Measurements from ENCODE around the gene IRF2BP2.
A peak's percentile ranks its signal among the peaks of the same experiment; 100 is the strongest.

IRF2BP2 gene

GRCh38 chr1:234610061-234610665, at the start of gene IRF2BP2:
Gene IRF2BP2, minus strand, starts transcription at chr1:234610178. Its CDS starts 684 bp downstream, at chr1:234609494.
- peak within 1 kb of the TSS; percentile 78 for H3K4me3 ChIP-seq (ENCODE audit: low read length)
- H3K9ac ChIP-seq (ENCODE audit: low read length), result peak within 1 kb of the TSS; percentile 99
- H3K9me3 ChIP-seq (replicated peaks; ENCODE audit: insufficient read depth, low read length), result no peaks in the 10 kb centered on the region
- H3F3A ChIP-seq (ENCODE audit: insufficient read depth, low read length), result peaks cover 67% of the 10 kb centered on the region
- H3K9me2 ChIP-seq (replicated peaks; ENCODE audit: insufficient read depth, low read length), result no peaks in the 10 kb centered on the region
- peak; percentile 89 for DNase-seq
- H2AFZ ChIP-seq (ENCODE audit: low read length), result peak within 1 kb of the TSS; percentile 52
- TF ChIP-seq EZH2 (optimal IDR thresholded peaks at IDR 0.05; ENCODE audit: low read depth, low read length) (no peak), EZH2phosphoT487 (IDR thresholded peaks at IDR 0.05; ENCODE audit: low read length) (no peak), CTCF (IDR thresholded peaks at IDR 0.05; ENCODE audit: low read length) (no peak; the same call in 1 of the 2 replicates)
- H3K4me2 ChIP-seq (ENCODE audit: low read depth, low read length), result peak within 1 kb of the TSS; percentile 88
- peaks cover 12% of the 10 kb centered on the region; the same call in 1 of the 2 replicates for H4K20me1 ChIP-seq (ENCODE audit: insufficient read depth, low read length)
- H3K4me1 ChIP-seq (ENCODE audit: low read length), result peaks cover 40% of the 10 kb centered on the region
- peaks cover 40% of the 10 kb centered on the region for H3K79me2 ChIP-seq (ENCODE audit: low read length)
- peak within 1 kb of the TSS; percentile 98 for H3K27ac ChIP-seq (ENCODE audit: low read length)
- H3K36me3 ChIP-seq (replicated peaks; ENCODE audit: insufficient read depth, low read length), result peaks cover 9% of the 10 kb centered on the region
- H3K27me3 ChIP-seq (replicated peaks; ENCODE audit: insufficient read depth, low read length), result no peaks in the 10 kb centered on the region

GRCh38 chr1:234659538-234659937, 49.6 kb upstream of the IRF2BP2 start:
- DNase-seq, result no peak
- H3K9me3 ChIP-seq (replicated peaks; ENCODE audit: insufficient read depth, low read length), result no peaks in the 10 kb centered on the region

GRCh38 chr1:234658138-234658537, 48.2 kb upstream of the IRF2BP2 start:
- DNase-seq, result no peak
- H3K27ac ChIP-seq (ENCODE audit: low read length), result no peak overlapping the region
- H3K79me2 ChIP-seq (ENCODE audit: low read length), result no peaks in the 10 kb centered on the region
- TF ChIP-seq EZH2 (optimal IDR thresholded peaks at IDR 0.05; ENCODE audit: low read depth, low read length) (no peak), EZH2phosphoT487 (IDR thresholded peaks at IDR 0.05; ENCODE audit: low read length) (no peak), CTCF (IDR thresholded peaks at IDR 0.05; ENCODE audit: low read length) (no peak)
- H3K4me3 ChIP-seq (ENCODE audit: low read length), result no peak overlapping the region
- H3K27me3 ChIP-seq (replicated peaks; ENCODE audit: insufficient read depth, low read length), result no peaks in the 10 kb centered on the region
- no peak overlapping the region for H2AFZ ChIP-seq (ENCODE audit: low read length)
- H3K36me3 ChIP-seq (replicated peaks; ENCODE audit: insufficient read depth, low read length), result no peaks in the 10 kb centered on the region
- H3K9ac ChIP-seq (ENCODE audit: low read length), result no peak overlapping the region
- no peaks in the 10 kb centered on the region for H4K20me1 ChIP-seq (ENCODE audit: insufficient read depth, low read length)
- H3K9me2 ChIP-seq (replicated peaks; ENCODE audit: insufficient read depth, low read length), result no peaks in the 10 kb centered on the region
- H3K4me2 ChIP-seq (ENCODE audit: low read depth, low read length), result no peak overlapping the region
- no peaks in the 10 kb centered on the region for H3K9me3 ChIP-seq (replicated peaks; ENCODE audit: insufficient read depth, low read length)
- H3F3A ChIP-seq (ENCODE audit: insufficient read depth, low read length), result no peaks in the 10 kb centered on the region
- H3K4me1 ChIP-seq (ENCODE audit: low read length), result peaks cover 10% of the 10 kb centered on the region; the same call in 1 of the 2 replicates

More at GRCh38 chr1:234659538-234659937, 49.6 kb upstream of the IRF2BP2 start:
- H3K36me3 ChIP-seq (replicated peaks; ENCODE audit: insufficient read depth, low read length), result no peaks in the 10 kb centered on the region
- H2AFZ ChIP-seq (ENCODE audit: low read length), result no peak overlapping the region
- no peak overlapping the region for H3K4me2 ChIP-seq (ENCODE audit: low read depth, low read length)
- H4K20me1 ChIP-seq (ENCODE audit: insufficient read depth, low read length), result no peaks in the 10 kb centered on the region
- no peak overlapping the region for H3K4me3 ChIP-seq (ENCODE audit: low read length)
- H3K27ac ChIP-seq (ENCODE audit: low read length), result no peak overlapping the region
- no peaks in the 10 kb centered on the region for H3K79me2 ChIP-seq (ENCODE audit: low read length)
- H3K4me1 ChIP-seq (ENCODE audit: low read length), result peaks cover 10% of the 10 kb centered on the region; the same call in 1 of the 2 replicates
- no peak overlapping the region for H3K9ac ChIP-seq (ENCODE audit: low read length)
- H3K27me3 ChIP-seq (replicated peaks; ENCODE audit: insufficient read depth, low read length), result no peaks in the 10 kb centered on the region
- TF ChIP-seq EZH2phosphoT487 (IDR thresholded peaks at IDR 0.05; ENCODE audit: low read length), result no peak
- no peak for TF ChIP-seq EZH2 (optimal IDR thresholded peaks at IDR 0.05; ENCODE audit: low read depth, low read length)
- no peak for TF ChIP-seq CTCF (IDR thresholded peaks at IDR 0.05; ENCODE audit: low read length)
- H3F3A ChIP-seq (ENCODE audit: insufficient read depth, low read length), result no peaks in the 10 kb centered on the region
- no peaks in the 10 kb centered on the region for H3K9me2 ChIP-seq (replicated peaks; ENCODE audit: insufficient read depth, low read length)
